HG03064 (cell line): ENCODE data around the gene DGCR6.
"Not testable (repeated sequence)": the region's sequence is repeated elsewhere in the genome, so short reads cannot be mapped to it uniquely, and the experiment has no call there.

Source experiments
- ATAC-seq: cut with Tn5 transposase; IDR thresholded peaks from one replicate; pipeline ENCODE4 v1.9.1; 2021; ENCODE audit warnings: low read depth; ENCODE audit not compliant: unreplicated experiment

Gene DGCR6

GRCh38 chr22:18959741-18960140 is 53.6 kb downstream of the DGCR6 start:
- ATAC-seq = not testable (repeated sequence)

- ATAC-seq = not testable (repeated sequence)
These were observed 54.2 kb downstream of the DGCR6 start for GRCh38 chr22:18960166-18960820.

GRCh38 chr22:18961201-18961600 is 55.1 kb downstream of the DGCR6 start:
- ATAC-seq = not testable (repeated sequence)
